Gastrocnemius medialis (tissue), 4 donors: Measurements from ENCODE around the gene HMGCL. TPM values are rescaled to one million over a fixed set of nuclear protein-coding genes. Genes with fewer than 3 reads are reported as not detected.

Experiments used
- ATAC-seq, 2 donors: fragments of 150-250 bp; one replicate each; pipeline ENCODE4 v1.9.1; 2016
- DNase-seq, 2 donors: peaks; one replicate each; pipeline ENCODE4 v3.0.0-alpha.2; 2019
- H3K27ac ChIP-seq, 4 donors: fragments of 200-600 bp; sonication (generic); 1 replicate in 1 of 4; 2 replicates in 3 of 4; pipeline ENCODE4 v1.5.1; 2016 to 2018; ENCODE audit warnings: mild to moderate bottlenecking in 2 of 4, moderate library complexity in 1 of 4
- H3K27me3 ChIP-seq, 3 donors: fragments of 200-600 bp; sonication (generic) in 2 of 3; 1 replicate in 1 of 3; 2 replicates in 2 of 3; pipeline versions ENCODE4 v1.5.1 to v1.6.0; 2016 to 2019; ENCODE audit warnings: mild to moderate bottlenecking in 1 of 3, moderate library complexity in 1 of 3
- H3K36me3 ChIP-seq, 2 donors: fragments of 200-600 bp; sonication (generic) in 1 of 2; one replicate each; pipeline ENCODE4 v1.5.1; 2017 to 2018
- H3K4me1 ChIP-seq, 2 donors: fragments of 200-600 bp; sonication (generic) in 1 of 2; one replicate each; pipeline ENCODE4 v1.5.1; 2016 to 2017; ENCODE audit warnings: mild to moderate bottlenecking in 2 of 2
- H3K4me3 ChIP-seq, 4 donors: fragments of 200-600 bp; sonication (generic) in 3 of 4; 1 replicate in 1 of 4; 2 replicates in 3 of 4; pipeline ENCODE4 v1.5.1; 2016 to 2019; ENCODE audit warnings: mild to moderate bottlenecking in 2 of 4
- H3K9me3 ChIP-seq, 3 donors: fragments of 200-600 bp; sonication (generic) in 2 of 3; 1 replicate in 1 of 3; 2 replicates in 2 of 3; pipeline ENCODE4 v1.5.1; 2016 to 2019
- CTCF ChIP-seq, 5 experiments: fragments of 450-650 bp in 3 of 5; fragments of 200-600 bp in 2 of 5; sonication (generic) in 2 of 5; IDR thresholded peaks in 4 of 5; conservative IDR thresholded peaks in 1 of 5; 1 replicate in 4 of 5; 2 replicates in 1 of 5; pipeline ENCODE4 v1.5.1; 2016 to 2019; ENCODE audit warnings: antibody characterized with exemption in 5 of 5, mild to moderate bottlenecking in 3 of 5, moderate library complexity in 3 of 5
- POLR2A ChIP-seq, 2 donors: fragments of 450-650 bp; IDR thresholded peaks; one replicate each; pipeline ENCODE4 v1.6.1; 2017; ENCODE audit warnings: antibody characterized with exemption in 2 of 2, mild to moderate bottlenecking in 2 of 2, moderate library complexity in 2 of 2
- in situ Hi-C, 4 donors: fragments of 200-750 bp; cut with MboI; loops; one replicate each; pipeline versions ENCODE4 v1.15.0 to v1.8.0; 2017; ENCODE audit warnings: low sequenced_read_pairs in 4 of 4
- intact Hi-C: fragments of 100-400 bp; cut with DNase I; formaldehyde crosslinking; loops from one replicate; pipeline ENCODE4 v1.15.1; 2023; ENCODE audit warnings: low total_unique reads
- total RNA-seq, 4 donors: library from RNA; depleted of rRNA; stranded (reverse); fragments of >200 nt; gene quantifications; one replicate each; pipeline versions ENCODE4 v1.1.0 to v1.2.3, GENCODE V29; 2016

HMGCL gene
- total RNA-seq, 4 donors from 2014 or later = 19.1 to 30.0 (median 29.5) TPM

- in situ Hi-C loops = no loop called here
- TF ChIP-seq CTCF (IDR thresholded peaks at IDR 0.05 in 4 of 5, conservative IDR thresholded peaks at IDR 0.05 in 1 of 5) = no peak
- TF ChIP-seq POLR2A (IDR thresholded peaks at IDR 0.05) = no peak
- no peaks in the 10 kb centered on the region for H3K9me3 ChIP-seq
- H3K4me3 ChIP-seq = peak overlapping the region; percentile 72 to 100 (median 88)
- H3K4me1 ChIP-seq = peaks cover 16 to 25% of the 10 kb centered on the region in 2 donors
- peak in 1 of 2 donors; percentile 64 for DNase-seq
- no peaks in the 10 kb centered on the region for H3K27me3 ChIP-seq
- H3K36me3 ChIP-seq = peaks cover 0 to 4% of the 10 kb centered on the region in 2 donors
- intact Hi-C loops = no loop called here
- peak; percentile 10 to 23 for ATAC-seq
- peak overlapping the region; percentile 87 to 98 (median 94) for H3K27ac ChIP-seq
These were observed 23.9 kb downstream of the HMGCL start for GRCh38 chr1:23801338-23801748.

DNA sequence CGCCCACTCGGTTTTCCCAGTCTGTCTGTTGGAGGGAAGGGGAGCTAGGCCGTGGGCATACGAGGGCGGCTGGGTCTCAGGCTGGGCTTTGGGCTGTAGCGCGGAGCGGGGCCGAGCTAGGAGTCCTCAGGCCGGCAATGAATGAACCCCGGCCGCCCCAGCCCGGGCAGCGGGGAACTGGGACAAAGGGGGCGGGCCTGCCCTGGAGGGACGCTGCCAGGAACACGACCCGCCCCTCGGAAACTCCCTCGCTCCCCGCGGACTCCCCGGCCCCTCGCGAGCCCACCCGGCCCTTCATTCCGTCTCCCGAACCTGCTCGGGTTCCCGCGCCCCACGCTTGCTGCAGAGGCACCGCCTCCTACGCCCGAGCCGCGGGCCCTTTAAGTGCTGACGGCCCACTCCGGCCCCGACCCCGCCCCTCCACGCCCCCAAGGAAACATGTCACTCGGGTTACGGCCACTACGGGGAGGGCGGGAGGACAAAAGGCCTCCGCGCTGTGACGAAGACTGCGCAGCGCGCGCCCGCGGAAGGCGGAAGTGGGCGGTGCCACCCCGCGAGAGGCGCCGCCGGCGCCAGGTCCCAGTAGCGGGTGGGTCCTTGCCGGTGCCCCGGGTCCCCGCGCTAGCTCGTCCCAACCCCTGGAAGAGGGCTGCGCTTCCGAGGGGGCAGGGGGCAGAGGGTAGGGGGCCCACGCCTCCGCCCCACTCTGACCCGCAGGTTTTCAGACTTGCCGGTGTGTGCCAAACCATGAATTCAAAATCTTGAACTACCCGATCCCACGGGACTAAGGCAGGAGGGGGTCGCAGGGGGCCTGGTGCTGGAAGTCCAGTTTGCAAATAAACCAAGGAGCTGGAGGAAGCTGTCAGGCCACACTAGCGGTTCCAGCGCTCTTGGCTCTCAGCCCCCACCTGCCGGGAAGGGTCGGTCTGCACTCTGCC lies 24.6 kb downstream of the HMGCL start, which contains the start of gene GALE:
GALE (minus strand) TSS at position 355 of the 938 bp plus-strand sequence. CDS start 1,747 bp downstream, outside the sequence.
- Histone ChIP-seq H3K27ac (peak within 1 kb of the TSS; percentile 87 to 98 (median 94)), H3K4me3 (peak within 1 kb of the TSS; percentile 72 to 100 (median 88)), H3K27me3 (no peaks in the 10 kb centered on the region), H3K36me3 (peaks cover 0 to 9% of the 10 kb centered on the region in 2 donors), H3K9me3 (no peaks in the 10 kb centered on the region), H3K4me1 (peaks cover 16 to 25% of the 10 kb centered on the region in 2 donors)
- no peak for TF ChIP-seq CTCF (IDR thresholded peaks at IDR 0.05 in 4 of 5, conservative IDR thresholded peaks at IDR 0.05 in 1 of 5)
- peak; percentile 79 to 86 for TF ChIP-seq POLR2A (IDR thresholded peaks at IDR 0.05)
- intact Hi-C loops = loop anchor here (1.0 kb wide), 2 partner anchors 9 to 22 kb away; partner anchors contain the start of genes LYPLA2 and PITHD1
- in situ Hi-C loops = no loop called here
- ATAC-seq (peak; percentile 92 to 95), DNase-seq (peak; percentile 95 to 97)

DNA sequence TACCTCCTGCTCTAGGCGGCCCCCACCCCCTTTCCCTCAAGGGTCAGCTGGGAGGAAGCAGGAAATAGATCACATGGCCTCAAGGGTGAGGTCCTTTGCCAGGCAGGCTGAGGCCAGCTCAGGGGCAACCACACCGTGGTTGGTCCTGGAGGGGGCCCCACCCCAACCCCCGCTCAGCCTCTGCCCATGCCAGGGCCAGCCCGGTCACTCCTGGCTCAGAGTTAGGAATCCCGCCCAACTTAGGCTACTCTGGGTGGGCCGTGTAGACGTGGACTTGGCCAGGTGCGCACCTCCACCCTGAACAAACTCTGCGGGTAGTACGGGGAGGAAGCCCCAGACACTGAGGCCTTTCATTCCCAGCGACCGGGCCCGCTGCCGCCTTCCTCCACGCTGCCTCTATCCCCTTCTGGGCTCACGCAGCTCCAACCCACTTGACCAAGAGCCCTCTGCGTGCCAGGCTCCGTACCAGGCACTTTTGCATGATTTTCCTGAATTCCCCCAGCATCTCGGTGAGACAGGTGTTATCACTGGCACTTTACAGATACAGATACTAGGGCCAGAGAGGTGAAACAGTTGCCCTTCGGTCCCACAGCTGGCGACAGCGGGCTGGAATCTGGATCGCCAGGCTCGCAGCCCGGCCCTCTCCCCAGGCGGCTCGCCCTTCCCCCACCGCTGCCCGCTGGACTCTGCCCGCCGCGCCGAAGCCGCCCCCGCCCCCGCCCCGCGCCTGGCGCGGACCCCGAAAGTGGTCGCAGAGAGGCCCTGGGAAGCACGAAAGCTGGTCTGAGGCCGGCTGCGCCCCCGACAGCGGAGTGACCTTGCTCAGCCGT lies 25.4 kb downstream of the HMGCL start:
- ATAC-seq (peak in 1 of 2 donors; percentile 25), DNase-seq (no peak)
- Histone ChIP-seq H3K4me1 (peaks cover 16 to 25% of the 10 kb centered on the region in 2 donors), H3K36me3 (peaks cover 0 to 12% of the 10 kb centered on the region in 2 donors), H3K4me3 (peak overlapping the region; percentile 72 to 100 (median 88)), H3K27ac (peak overlapping the region; percentile 87 to 98 (median 94)), H3K9me3 (no peaks in the 10 kb centered on the region), H3K27me3 (no peaks in the 10 kb centered on the region)
- TF ChIP-seq CTCF (IDR thresholded peaks at IDR 0.05 in 4 of 5, conservative IDR thresholded peaks at IDR 0.05 in 1 of 5) (no peak), POLR2A (IDR thresholded peaks at IDR 0.05) (peak; percentile 34 to 46)
- intact Hi-C loops = loop anchor here (1.0 kb wide), 2 partner anchors 8 to 21 kb away; partner anchors contain the start of genes LYPLA2 and PITHD1
- in situ Hi-C loops = no loop called here

GRCh38 chr1:23799255-23799569 lies 26.0 kb downstream of the HMGCL start:
- H3K4me3 ChIP-seq = peak overlapping the region in 3 of 4 donors; percentile 72 to 100 (median 80)
- in situ Hi-C loops (no loop called here), intact Hi-C loops (no loop called here)
- peaks cover 0 to 18% of the 10 kb centered on the region in 2 donors for H3K36me3 ChIP-seq
- DNase-seq (no peak), ATAC-seq (no peak)
- no peak for TF ChIP-seq CTCF (IDR thresholded peaks at IDR 0.05 in 4 of 5, conservative IDR thresholded peaks at IDR 0.05 in 1 of 5)
- no peak for TF ChIP-seq POLR2A (IDR thresholded peaks at IDR 0.05)
- peaks cover 16 to 25% of the 10 kb centered on the region in 2 donors for H3K4me1 ChIP-seq
- H3K27ac ChIP-seq = peak overlapping the region; percentile 87 to 98 (median 94)
- no peaks in the 10 kb centered on the region for H3K27me3 ChIP-seq
- no peaks in the 10 kb centered on the region for H3K9me3 ChIP-seq
